T follicular helper cell (primary cell): ENCODE measurements around the gene MEMO1.
"Not testable (repeated sequence)": the region's sequence is repeated elsewhere in the genome, so short reads cannot be mapped to it uniquely, and the experiment has no call there.

Experiments used
- DNase-seq: peaks from one replicate; pipeline ENCODE4 v3.0.0-alpha.2; 2020; ENCODE audit warnings: low read depth

Gene MEMO1

DNA sequence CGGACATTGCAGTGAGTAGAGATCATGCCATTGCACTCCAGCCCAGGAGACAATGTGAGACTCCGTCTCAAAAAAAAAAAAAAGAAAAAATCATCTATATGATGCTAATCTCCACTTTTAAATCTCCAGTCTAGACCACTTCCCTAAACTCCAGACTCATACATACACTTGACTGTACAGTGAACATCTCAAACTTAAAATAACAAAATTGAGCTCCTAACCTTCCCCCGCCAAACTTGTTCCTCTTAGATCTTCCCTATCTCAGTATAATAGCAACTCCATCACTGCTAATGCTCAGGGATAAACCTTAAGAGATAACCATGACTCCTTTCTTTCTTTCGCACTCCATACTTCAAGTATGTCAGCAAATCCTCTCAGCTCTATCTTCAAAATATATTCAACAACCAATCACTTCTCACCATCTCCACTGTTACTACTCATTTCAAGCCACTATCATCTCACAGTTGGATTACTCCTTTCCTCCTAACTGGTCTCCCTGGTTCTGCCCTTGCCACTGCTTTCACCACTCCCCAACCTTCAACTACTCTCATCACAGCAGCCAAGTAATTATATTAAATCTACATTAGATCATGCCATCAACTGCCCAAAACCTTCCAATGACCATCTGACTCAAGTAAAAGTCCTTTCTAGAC, 12.0 kb downstream of the MEMO1 start:
- no peak for DNase-seq

DNA sequence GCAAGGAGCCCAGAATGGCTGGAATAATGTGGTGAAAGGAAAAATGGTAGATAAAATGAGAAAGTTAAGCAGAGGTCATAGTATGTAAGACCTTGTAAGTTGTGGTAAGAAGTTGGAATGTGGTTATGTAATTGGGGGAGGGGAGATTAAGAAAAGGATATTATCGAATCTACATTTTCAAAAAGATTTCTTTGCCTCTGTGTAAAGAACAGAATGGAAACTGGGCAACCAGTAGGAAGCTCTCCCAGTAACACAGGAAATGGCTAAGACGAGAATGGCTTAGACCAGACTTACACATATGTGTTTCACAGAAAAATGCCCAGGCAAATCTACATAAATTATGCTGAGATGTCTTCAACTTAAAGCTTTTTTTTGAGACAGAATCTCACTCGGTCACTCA, 13.2 kb downstream of the MEMO1 start:
- no peak for DNase-seq

DNA sequence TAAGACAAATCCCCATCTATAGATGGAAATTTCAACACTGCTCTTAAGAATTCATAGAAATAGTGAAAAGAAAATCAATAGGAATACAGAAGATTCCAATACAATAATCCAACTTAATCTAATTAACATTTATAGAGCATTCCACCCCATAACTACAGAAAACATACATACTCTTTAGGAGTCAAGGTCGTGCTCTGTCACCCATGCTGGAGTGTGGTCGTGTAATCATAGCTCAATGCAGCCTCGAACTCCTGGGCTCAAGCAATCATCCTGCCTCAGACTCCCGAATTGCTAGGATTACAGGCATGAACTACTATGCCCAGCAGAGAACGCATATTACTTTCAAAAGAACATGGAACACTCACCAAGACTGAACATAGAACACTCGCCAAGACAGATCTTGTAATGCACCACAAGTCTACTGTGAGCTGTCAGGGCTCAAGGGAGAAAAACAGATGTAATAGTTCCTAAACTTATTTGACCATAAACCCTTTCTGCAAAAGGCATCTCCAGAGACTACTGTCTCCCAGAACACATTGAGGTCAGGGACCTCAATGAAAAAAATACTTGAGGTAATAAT, 14.1 kb downstream of the MEMO1 start:
- DNase-seq = no peak

DNA sequence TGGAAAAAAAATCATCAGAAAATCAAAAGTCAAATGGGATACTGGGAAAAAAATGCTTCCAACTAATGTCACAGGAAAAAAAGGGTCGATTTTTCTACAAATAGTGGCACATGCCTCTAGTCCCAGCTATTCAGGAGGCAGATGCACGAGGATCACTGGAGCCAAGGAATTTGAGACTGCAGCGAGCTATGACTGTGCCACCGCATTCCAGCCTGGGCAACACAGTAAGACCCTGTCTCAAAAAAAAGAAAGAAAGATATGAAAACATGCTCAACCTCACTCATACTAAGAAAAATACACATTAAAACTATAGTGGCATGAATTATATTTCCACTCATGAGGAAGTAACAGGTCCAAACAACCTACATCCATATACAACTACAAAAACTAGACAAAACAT, 17.9 kb downstream of the MEMO1 start:
- no peak for DNase-seq

DNA sequence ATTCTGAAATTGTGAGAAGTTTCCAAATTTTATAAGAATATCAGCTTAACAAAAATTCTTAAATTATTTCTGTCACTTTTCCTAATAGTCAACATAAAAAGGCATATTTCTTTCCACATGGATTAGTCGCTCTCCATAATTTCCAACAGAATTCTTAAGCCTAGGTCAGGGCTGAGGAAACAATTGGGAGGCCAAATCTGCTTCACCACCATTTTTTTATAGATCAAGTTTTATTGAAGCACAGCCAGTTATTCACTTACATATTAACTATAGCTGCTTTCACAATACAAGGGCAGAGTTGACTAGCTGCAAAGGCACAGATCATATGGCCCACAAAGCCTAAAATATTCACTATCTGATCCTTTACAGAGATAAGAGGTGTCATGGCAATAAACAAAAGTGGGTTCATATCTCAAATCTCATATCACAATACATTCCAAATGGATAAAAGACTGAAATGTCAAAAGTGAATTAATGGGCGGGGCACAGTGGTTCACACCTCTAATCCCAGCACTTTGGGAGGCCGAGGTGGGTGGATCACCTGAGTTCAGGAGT, 18.7 kb downstream of the MEMO1 start:
- DNase-seq = no peak

DNA sequence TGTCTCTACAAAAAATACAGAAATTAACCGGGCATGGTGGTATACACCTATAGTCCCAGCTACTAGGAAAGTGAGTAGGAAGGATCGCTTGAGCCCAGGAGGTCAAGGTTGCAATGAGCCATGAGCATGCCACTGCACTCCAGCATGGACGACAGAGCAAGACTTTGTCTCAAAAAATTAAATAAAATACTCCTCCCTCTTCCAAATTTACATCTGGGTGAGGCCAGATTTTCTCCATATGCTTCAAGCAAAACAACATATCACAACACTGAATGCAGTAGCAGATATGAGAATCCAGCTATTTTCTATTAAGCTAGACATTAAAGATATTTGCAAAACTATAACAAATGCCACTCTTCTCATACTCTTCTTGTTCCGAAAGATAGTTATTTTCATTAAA, 20.9 kb downstream of the MEMO1 start:
- DNase-seq = no peak

DNA sequence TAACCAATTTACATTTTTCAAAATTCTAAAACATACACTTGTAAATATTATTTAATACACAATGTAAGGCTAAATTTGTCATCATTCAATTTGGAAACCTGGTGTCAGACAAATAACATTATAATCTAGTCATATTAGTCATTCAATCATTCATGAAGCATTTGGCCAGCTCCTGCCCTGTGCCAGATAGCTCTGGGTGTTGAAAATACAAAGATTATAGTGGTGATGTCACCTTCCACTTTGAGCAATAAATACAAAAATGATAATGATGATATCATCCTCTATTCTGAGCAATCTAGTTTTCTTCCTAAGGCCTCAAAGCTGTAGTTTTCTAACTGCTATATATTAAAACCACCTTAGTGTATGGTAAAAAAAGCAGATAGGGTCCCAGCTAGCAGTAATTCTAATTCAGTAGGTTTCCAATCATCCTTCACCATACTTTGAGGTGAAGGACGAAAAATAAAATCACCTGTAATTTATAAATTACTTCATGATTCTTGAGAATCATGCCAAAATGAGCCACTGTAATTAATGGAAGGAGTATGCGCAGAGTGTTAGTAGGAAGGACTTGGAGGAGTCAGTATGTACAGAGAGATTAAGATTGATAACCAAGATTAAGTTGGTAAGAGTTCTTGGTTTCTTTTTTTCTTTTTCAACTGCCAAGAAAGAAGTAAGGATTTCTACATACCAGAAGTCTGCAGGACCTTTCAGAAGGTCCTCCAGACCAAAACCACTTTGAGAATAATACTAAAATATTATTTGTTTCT, 23.2 kb downstream of the MEMO1 start:
- DNase-seq = no peak

DNA sequence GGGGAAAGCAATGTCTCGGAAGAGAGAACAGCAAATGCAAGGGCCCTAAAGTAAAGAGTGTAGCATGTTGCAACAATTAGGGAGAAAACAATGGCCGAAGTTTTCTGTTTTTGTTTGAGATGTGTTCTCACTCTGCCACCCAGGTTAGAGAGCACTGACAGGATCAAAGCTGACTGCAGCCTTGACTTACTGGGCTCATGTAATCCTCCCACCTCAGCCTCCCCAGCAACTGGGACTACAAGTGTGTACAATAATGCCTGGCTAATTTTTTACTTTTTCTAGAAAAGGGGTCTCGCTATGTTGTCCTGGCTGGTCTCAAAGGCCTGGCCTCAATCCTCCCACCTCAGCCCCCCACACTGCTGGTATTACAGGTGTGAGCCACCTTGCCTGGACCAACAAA, 23.9 kb downstream of the MEMO1 start:
- DNase-seq = no peak

DNA sequence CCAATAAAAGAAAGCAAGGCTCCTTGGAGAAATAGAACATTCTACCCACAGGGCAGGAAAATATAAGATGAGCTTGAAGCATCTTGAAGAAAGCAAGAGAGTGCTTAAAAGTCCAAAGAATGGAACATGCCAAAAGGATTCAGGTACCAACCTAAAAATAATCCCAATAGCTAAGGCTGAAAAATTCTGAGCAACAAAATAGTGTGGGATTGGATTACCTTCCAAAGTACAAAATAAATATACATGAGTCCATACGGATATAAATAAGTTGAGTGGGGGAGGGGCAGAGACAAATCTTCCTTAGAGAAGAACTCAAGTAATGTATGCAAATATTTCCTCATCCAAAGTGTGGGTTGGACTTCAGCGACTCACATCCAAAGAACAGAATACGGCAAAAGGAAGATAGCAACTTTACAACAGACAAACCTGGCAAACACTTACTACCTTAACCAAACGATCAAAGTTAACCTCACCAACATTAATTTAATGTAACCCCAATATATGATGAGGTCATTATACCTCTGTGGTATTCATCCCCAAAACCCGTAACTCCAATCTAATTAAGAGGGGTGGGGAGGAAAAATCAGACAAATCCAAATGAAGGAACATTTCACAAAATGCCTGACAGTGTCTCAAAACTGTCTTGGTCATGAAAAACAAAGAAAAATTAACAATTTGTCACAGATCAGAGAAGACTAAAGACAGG, 26.9 kb downstream of the MEMO1 start:
- DNase-seq = no peak

DNA sequence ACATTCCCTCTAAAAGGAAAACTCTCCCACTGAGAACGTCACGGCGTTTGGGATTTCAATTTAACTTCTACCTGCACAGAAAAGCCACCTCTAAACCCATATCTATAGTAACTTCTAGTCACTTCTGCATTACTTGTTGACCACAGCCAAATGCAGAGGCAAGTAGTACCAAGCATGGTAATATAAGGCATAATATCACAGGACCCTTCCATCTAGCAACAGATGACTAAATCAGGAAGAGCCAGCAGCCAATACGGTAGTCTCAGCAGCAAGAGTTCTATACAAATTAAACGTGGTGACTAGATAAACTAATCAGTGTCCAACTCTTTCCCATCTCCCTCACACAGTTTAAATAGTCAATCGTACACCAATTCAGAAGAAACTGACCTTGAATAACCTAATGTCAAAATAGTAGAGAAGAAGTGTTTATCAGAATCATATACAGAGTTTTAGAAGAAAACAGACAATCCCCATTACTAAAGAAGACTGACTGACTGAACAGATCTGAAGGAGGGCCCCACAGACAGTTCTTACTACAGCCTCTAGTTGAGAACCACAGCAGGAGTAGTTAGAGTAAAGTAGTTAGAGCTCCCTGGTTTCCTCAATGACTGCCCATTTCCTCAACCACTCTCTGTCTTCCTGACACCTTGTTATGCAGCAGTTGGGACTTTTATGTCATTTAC, 30.0 kb downstream of the MEMO1 start:
- no peak for DNase-seq

DNA sequence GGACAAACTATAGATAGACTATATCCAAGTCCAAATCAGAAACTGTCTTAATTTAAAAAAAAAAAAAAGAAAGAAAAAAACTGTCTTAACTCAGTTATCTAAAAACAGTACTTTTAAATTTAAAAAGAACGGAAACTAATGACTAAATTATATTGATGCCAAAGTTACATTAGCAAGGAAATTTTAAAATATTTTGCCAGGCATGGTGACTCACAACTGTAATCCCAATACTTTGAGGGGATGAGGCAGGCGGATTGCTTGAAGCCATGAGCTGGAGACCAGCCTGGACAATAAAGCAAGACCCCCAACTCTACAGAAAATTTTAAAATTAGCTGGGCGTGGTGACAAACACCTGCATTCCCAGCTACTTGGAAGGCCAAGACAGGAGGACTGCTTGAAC, 30.9 kb downstream of the MEMO1 start:
- no peak for DNase-seq

DNA sequence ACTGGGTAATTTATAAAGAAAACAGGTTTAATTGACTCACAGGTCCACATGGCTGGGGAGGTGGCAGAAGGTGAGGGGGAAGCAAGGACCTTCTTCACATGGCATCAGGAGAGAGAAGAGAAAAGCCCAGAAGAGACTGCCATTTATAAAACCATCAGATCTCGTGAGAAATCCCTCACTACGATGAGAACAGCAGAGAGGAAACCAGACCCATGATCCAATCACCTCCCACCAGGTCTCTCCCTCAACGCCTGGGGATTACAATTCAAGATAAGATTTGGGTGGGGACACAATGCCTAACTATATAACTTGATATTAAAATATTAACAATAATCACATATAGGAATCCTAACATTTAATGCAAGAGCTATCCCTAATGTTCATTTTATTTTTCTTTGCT, 31.8 kb downstream of the MEMO1 start:
- DNase-seq = no peak

DNA sequence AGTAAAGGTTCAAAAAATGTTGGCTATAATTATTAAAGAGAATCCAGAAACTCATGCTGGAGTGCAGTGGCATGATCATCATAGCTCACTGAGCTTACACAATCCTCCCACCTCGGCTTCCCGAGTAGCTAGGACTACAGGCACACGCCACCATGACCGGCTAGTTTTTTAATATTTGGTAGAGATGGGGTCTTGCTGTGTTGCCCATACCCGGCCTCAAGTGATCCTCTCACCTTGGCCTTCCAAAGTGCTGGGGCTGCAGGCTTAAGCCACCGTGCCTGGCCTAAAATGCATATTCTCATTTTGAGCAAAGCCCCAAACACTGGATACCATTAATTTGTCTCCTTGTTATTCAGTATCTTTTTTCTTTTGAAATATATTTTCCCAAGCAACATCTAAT, 32.4 kb downstream of the MEMO1 start:
- no peak for DNase-seq

DNA sequence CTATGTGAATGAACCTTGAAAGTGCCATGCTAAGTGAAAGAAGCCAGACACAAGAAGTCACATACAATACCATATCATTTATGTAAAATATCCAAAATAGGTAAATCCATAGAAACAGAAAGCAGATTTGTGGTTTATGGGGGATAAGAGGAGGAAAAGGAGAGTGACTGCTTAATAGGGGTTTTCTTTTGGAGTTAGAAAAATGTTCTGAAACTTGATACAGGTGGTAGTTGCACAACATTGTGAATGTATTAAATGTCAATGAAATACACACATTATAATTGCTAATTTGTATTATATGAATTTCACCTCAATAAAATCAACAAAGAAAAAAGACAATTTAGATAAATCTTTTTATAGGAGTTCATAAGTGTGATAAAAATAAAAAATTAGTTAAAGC, 37.1 kb downstream of the MEMO1 start:
- DNase-seq = no peak

DNA sequence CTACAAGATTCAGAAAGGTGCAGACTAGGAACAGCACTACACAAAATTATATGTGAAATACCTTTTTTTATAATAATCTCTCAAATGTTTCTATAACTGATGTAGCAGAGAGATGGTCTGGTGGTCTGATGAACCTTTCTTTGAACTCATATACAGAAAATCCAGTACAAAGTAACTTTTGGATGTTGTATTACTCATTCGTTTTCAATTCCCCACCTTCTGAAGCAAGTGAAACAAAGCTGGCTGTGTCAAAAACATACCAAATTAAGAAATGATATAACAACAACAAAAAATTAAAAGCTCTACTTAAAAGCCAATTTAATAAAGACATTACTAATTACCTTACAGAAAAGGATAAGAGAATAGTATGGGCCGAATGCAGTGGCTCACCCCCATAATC, 38.7 kb downstream of the MEMO1 start:
- DNase-seq = no peak

DNA sequence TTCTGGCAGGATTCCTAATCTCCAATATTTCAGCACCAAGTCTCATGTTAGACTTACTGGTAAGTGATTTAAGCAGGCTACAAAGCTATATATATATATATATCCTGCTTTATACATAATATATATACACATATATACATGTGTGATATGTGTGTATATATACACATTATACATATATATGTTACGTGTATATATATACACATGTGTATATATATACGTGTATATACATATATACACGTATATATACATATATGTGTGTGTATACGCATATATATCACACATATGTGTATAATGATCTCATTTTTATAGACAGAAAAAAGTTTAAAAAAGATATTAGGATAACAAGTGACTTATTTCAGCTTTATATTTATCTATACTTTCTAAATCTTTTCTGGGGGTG, 41.6 kb downstream of the MEMO1 start:
- no peak for DNase-seq

DNA sequence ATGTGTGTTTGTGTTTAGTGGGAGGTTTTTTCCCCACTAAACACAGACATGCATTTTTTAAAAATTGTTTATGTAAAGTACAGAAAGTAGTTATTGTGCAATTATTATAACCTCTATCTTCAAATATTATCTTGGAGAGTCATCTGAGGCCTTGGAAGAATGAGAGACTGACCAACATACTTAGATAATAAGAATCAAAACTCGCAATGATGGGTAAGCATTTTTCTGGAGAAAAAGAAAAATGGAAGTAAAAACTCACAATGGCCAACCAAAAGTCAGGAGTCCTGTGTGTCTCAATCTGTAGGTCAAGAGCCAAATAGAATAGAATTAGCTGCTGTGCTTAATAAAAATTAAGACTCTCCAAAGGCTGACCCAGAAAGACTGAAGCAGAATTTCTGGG, 43.0 kb downstream of the MEMO1 start:
- no peak for DNase-seq

DNA sequence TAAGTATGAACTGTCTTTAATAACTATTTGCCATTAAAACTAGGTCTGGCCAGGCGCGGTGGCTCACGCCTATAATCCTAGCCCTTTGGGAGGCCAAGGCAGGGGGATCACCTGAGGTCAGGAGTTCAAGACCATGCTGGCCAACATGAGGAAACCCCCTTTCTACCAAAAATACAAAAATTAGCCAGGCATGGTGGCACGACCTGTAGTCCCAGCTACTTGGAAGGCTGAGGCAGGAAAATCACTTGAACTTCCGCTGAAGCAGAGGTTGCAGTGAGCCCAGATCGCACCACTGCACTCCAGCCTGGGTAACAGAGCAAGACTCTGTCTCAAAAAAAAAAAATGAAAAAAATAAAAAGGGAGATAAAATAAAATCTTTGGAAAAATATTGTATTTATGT, 44.4 kb downstream of the MEMO1 start:
- not testable (repeated sequence) for DNase-seq

DNA sequence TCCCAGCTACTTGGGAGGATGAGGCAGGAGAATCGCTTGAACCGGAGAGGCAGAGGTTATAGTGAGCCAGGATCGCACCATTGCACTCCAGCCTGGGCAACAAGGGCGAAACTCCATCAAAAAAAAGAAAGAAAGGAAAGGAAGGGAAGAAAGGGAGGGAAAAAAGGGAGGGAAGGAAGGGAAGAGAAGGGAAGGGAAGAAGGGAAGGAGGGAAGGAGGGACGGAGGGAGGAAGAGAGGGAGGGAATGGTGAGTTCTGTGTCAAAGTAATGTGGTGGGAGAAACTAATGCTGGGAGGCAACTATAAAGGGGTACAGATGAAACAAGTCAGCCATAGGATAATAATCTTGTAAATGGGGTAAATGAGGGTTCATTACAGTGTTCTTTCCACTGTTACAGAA, 45.7 kb downstream of the MEMO1 start:
- no peak for DNase-seq

DNA sequence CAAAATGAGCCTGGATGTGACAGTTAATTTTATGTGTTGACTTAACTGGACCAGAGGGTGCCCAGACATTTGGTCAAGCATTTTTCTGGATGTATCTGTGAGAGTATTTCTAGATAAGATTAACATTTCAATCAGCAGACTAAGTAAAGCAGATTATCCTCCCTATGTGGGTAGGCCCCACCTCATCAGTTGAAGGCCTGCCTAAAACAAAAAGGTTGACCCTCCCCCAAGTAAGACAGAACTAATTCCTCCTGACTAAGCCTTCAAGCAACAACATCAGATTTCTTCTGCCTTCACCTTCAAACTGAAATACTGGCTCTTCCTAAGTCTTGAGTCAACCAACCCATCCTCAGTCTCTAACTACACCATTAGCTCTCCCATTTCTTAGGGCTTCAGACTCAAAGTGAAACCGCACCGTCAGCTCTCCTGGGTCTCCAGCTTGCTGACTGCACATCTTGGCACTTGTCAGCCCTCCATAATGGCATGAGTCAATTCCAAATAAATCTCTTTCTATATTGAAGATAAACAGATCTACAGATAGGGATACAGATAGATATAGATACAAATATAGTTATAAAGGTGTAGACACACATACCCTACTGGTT, 47.9 kb downstream of the MEMO1 start:
- DNase-seq = no peak

DNA sequence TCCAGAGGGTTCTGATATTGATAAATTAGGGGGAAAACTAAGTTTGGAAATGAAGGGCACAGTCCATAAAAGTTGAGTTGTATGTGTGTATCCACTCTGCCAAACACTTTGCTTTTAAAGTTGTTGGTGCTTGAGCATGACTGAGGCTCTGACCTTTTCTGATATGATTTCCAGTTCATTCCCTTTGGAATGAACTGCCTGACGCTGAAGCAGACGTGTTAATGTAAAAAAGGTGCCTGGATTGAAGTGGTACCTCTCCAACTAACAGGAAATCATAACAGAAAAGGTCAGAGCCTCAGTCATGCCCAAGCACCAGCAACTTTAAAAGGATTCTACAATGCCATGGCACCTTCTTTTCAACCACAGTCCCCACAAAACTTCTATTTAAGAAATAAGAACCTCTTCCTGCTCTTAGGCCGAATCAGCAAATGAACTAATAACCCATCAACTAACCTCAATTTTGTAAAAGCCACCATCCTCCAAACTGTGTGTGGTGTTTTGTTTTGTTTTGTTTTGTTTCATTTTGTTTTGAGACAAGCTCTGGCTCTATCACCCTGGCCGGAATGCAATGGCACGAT, 52.6 kb downstream of the MEMO1 start:
- DNase-seq = no peak
